Urinary bladder (tissue), 4 donors: ENCODE data around the gene FAM168B. TPM values are rescaled to one million over a fixed set of nuclear protein-coding genes. Genes with fewer than 3 reads are reported as not detected.

Experiments used
- DNase-seq: peaks from one replicate; pipeline ENCODE4 v3.0.0-alpha.2; 2015; ENCODE audit errors: extremely low spot score
- H3K27ac ChIP-seq: one replicate; pipeline ENCODE4 v1.5.1; 2013; ENCODE audit warnings: low read depth, mild to moderate bottlenecking, moderate library complexity
- H3K36me3 ChIP-seq: one replicate; pipeline ENCODE4 v1.6.1; 2013; ENCODE audit warnings: mild to moderate bottlenecking, moderate library complexity; ENCODE audit not compliant: insufficient read depth
- H3K4me1 ChIP-seq: one replicate; pipeline ENCODE4 v1.6.1; 2013; ENCODE audit warnings: mild to moderate bottlenecking, moderate library complexity; ENCODE audit not compliant: insufficient read depth
- H3K4me3 ChIP-seq: one replicate; pipeline ENCODE4 v1.5.1; 2013; ENCODE audit warnings: low read depth, low read length
- WGBS: extraction: QIAGEN DNeasy Blood & Tissue Kit; methylation state at CpG from one replicate; pipeline ENCODE4 v1.1.7; 2013; 5-methylcytosine and 5-hydroxymethylcytosine counted together
- polyA plus RNA-seq: library from polyadenylated mRNA; stranded (reverse); fragments of 200-250 nt; gene quantifications from one replicate; pipeline ENCODE4 v1.2.3, GENCODE V29; 2013
- total RNA-seq: library from RNA; depleted of rRNA; stranded (reverse); fragments of >200 nt; gene quantifications from one replicate; pipeline ENCODE4 v1.2.3, GENCODE V29; 2014
- donor health status: healthy with polysubstance abuse.
- donor health status: healthy.

FAM168B gene
- total and polyA plus RNA-seq, 2 donors: 71.9 to 120 TPM

DNA sequence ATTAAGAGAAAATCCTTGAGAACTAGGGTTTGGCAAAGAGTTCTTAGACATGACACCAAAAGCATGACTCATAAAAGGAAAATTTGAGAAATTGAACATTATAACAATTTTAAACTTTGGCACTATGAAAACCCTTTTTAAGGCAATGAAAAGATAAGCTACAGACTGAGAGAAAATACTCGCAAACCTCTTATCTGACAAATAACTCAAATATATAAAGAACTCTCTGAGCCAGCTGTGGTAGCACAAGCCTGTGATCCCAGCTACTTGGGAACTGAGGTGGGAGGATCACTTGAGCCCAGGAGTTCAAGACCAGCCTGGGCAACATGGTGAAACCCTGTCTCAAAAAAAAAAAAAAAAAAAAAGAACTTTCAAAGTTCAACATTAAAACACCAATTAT, 70.5 kb downstream of the FAM168B start:
- Histone ChIP-seq H3K27ac (no peak overlapping the region), H3K4me1 (no peaks in the 10 kb centered on the region)
- WGBS: 23% methylated on average over 1 of the region's 1 CpG

DNA sequence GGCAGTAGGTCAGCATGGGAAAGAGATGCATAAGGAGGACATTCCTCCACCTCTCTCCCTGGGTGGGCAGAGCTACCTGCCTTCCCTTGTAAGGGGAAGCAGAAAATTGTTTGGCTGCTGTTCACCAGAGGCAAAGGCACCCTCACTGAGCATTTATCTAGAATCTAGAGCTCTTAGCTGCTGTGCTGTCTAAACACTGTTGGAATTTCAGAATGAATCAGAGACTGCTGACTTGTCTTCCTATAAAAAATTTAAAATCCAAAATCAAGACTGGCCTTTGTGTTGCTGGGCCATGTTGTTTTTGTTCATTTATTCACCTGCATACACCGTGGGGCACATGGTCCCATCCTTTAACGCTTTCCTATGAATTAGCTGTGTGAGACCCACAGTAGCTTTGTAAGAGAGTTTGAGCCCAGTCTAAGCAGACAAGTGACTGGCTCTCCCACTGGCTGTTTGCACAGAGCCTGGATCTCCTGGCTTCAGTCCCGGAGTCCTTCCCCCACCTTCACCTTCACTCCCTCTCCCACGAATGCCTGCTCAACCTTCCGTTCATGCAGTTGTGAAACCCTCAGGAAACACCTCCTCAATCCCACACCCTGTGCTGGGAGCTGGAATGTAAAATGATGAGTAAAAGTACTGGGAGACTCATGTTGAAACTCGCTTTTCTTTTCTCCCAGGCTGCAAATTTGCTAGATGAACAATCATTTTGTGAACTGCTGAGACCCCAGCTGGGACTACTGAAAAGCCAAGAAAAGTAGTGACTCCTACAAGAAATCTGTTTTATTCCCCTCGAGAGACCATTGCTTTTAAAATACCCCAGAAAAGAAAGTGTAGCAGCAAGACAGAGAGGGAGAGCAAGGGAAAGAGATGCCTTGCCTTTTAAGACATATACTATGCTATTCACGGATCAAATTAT, 76.2 kb downstream of the FAM168B start:
- 30% methylated on average over 8 of the region's 8 CpGs for WGBS
- Histone ChIP-seq H3K4me3 (no peak overlapping the region), H3K36me3 (no peaks in the 10 kb centered on the region), H3K4me1 (no peaks in the 10 kb centered on the region), H3K27ac (no peak overlapping the region)
- DNase-seq: no peak

More for the DNA sequence above, 70.5 kb downstream of the FAM168B start:
- DNase-seq: no peak
- H3K36me3 ChIP-seq: no peaks in the 10 kb centered on the region
- H3K4me3 ChIP-seq: no peak overlapping the region

DNA sequence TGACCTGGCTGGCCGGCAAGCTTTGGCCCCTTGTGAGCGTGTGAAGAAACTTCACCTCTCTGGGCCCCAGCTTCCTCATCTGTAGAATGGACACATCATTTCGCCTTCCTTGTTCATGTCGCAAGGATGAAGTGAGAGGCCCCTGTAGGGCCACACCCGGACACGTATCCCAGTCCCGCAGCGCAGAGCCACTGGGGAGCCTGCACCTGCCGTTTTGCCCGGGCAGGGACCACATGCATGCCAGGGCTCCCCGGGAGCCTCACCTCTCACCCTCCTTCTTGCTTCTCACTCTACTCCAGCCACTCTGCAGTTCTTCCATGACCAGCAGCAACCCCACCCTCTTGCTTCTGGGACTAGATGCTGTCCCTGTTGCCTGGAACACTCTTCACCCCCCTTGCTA, 77.5 kb downstream of the FAM168B start:
- WGBS: 91% methylated on average over 11 of the region's 11 CpGs
- no peaks in the 10 kb centered on the region for H3K4me1 ChIP-seq

DNA sequence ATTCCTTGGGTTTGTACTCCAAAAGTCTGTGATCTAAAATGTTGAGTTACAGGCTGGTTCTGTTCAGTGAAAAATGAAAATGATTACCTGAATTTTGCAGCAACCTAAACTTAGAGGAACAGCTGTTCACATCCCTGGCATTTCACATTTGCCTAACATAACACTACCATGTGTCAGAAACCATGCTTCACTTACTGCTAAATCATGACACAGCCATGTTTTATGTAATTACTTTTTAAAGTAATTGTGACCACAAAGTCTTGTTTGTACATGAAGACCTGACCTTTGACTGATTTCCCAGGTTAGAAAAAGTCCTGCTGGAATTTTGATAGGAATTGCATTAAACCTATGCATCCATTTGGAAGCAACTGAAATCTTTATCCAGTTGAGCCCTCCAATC, 79.1 kb downstream of the FAM168B start:
- Histone ChIP-seq H3K4me1 (no peaks in the 10 kb centered on the region), H3K4me3 (no peak overlapping the region), H3K27ac (no peak overlapping the region), H3K36me3 (no peaks in the 10 kb centered on the region)
- no peak for DNase-seq

More for the DNA sequence above, 77.5 kb downstream of the FAM168B start:
- Histone ChIP-seq H3K27ac (no peak overlapping the region), H3K4me3 (no peak overlapping the region), H3K36me3 (no peaks in the 10 kb centered on the region)
- no peak for DNase-seq

- Histone ChIP-seq H3K36me3 (no peaks in the 10 kb centered on the region), H3K27ac (no peak overlapping the region), H3K4me1 (no peaks in the 10 kb centered on the region), H3K4me3 (no peak overlapping the region)
- WGBS: 50% methylated on average over 7 of the region's 7 CpGs
- no peak for DNase-seq
Measured at GRCh38 chr2:131011486-131011885, 81.8 kb downstream of the FAM168B start.

- DNase-seq: no peak
- Histone ChIP-seq H3K4me3 (no peak overlapping the region), H3K36me3 (no peaks in the 10 kb centered on the region), H3K4me1 (no peaks in the 10 kb centered on the region), H3K27ac (no peak overlapping the region)
- 70% methylated on average over 4 of the region's 4 CpGs for WGBS
Measured at GRCh38 chr2:131010566-131010965, 82.7 kb downstream of the FAM168B start.

- WGBS: 70% methylated on average over 6 of the region's 6 CpGs
- H3K4me1 ChIP-seq: no peaks in the 10 kb centered on the region
- no peak for DNase-seq
- H3K4me3 ChIP-seq: no peak overlapping the region
- no peaks in the 10 kb centered on the region for H3K36me3 ChIP-seq
- H3K27ac ChIP-seq: no peak overlapping the region
Measured at GRCh38 chr2:131009713-131010475, 83.4 kb downstream of the FAM168B start.

DNA sequence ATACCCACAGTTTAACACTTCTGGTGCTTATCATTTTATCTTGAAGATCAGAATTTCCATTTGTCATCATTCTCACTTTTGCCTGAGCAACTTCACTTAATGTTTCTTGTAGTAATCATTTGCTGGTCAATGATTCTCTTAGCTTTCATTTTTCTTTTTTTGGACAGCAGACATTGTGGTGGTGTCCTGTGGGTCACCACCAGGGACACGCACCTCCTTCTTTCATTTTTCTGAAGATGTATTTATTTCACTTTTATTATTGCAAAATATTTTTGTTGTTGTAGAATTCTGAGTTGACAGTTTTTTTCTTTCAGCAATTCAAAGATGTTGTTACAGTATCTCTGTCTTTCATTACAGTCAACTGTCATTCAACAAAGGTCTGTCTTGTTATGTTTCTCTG, 84.3 kb downstream of the FAM168B start:
- Histone ChIP-seq H3K4me1 (no peaks in the 10 kb centered on the region), H3K4me3 (no peak overlapping the region), H3K36me3 (no peaks in the 10 kb centered on the region), H3K27ac (no peak overlapping the region)
- DNase-seq: no peak
- WGBS: 85% methylated on average over 1 of the region's 1 CpG

DNA sequence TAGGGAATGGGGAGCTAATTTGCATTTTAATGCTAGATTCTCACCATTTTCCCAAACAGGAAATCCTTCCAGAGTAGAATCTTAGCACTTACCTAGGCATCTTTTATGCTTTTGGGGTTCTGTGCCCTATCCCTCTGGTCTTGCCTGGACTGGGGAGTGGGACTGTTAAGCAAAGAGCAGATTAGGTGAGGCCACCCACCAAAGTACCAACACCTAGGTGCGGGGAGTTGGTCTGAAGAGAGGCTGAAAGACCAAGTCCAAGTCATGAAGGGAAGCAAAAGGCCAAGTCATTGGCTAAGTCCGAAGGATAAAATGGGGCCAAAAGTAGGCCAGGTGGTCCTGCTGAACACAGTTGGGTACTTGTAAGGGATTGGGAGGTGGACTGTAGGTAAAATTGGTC, 86.7 kb downstream of the FAM168B start:
- WGBS: 94% methylated on average over 2 of the region's 2 CpGs

GRCh38 chr2:131005216-131005935, 87.9 kb downstream of the FAM168B start:
- Histone ChIP-seq H3K27ac (no peak overlapping the region), H3K4me3 (no peak overlapping the region), H3K36me3 (no peaks in the 10 kb centered on the region), H3K4me1 (no peaks in the 10 kb centered on the region)
- 73% methylated on average over 16 of the region's 16 CpGs for WGBS
- no peak for DNase-seq

More for the DNA sequence above, 86.7 kb downstream of the FAM168B start:
- H3K36me3 ChIP-seq: no peaks in the 10 kb centered on the region
- no peaks in the 10 kb centered on the region for H3K4me1 ChIP-seq
- DNase-seq: no peak
- no peak overlapping the region for H3K4me3 ChIP-seq
- H3K27ac ChIP-seq: no peak overlapping the region

DNA sequence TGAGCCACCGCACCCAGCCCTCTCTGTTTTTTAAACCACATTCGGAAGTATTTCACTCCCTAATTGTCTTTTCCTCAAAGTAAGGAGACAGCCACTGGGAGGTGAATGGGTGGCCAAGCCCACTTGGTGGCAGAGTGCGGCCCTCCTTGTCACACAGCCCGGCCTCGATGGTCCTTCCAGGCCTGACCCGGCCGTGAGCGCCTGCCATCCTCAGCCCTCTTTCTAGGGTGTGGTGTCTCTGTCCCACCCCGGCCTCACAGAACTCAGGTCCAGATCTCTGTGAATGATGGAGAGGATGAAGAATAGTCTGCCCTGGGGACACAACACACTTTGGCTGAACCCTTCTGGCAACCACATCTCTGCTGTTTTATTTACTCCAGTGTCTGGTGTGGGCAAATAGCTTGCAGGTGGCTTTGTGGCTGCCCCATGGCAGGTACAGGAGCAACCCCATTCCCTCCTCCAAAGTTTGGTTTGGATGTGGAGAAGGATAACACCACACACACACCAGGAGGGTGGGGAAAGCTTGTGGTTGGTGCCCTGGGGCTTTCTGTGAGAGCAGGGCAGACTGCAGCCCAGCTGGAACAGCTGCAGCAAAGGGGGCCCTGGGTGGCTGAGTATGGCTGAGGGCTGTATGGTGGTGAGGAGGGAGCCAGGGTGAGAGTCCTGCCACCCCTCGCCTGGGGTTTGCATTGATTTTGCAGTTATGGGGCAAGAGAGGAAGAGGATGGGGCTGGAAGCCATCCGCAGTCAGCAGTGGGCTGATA, 88.6 kb downstream of the FAM168B start:
- no peak overlapping the region for H3K27ac ChIP-seq
- H3K36me3 ChIP-seq: no peaks in the 10 kb centered on the region
- no peak for DNase-seq
- 88% methylated on average over 11 of the region's 11 CpGs for WGBS
- H3K4me3 ChIP-seq: no peak overlapping the region
- H3K4me1 ChIP-seq: no peaks in the 10 kb centered on the region

DNA sequence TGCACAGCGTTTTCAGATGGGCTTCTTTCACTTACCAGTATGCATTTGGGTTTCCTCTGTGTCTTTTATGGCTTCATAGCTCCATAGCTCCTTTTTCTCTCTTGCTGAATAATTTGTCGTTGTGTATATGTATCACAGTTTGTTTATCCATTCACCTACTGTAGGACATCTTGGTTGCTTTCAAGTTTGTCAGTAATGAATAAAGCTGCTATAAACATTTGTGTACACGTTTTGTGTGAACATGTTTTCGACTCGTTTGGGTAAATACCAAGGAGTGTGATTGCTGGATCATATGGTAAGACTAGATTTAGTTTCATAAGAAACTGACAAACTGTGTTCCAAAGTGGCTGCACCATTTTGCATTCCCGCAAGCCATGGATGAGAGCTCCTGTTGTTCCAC, 94.7 kb downstream of the FAM168B start:
- Histone ChIP-seq H3K27ac (no peak overlapping the region), H3K4me3 (no peak overlapping the region)

More for the DNA sequence above, 94.7 kb downstream of the FAM168B start:
- WGBS: 77% methylated on average over 6 of the region's 6 CpGs
- H3K36me3 ChIP-seq: no peaks in the 10 kb centered on the region
- no peaks in the 10 kb centered on the region for H3K4me1 ChIP-seq
- no peak for DNase-seq
